A549 (cell line): ENCODE results near the gene MCTP1. TPM values are rescaled to one million over a fixed set of nuclear protein-coding genes. Genes with fewer than 3 reads are reported as not detected.

Experiments
- ATAC-seq, 2 experiments: fragments of 200-7000 bp in 1 of 2; fragments of >200 bp in 1 of 2; cut with Nextera tagmentation in 1 of 2; cut with Tn5 transposase in 1 of 2; 3 replicates each; pipeline versions ENCODE4 v1.8.0 to v1.9.1; 2018 to 2020; ENCODE audit warnings: mild to moderate bottlenecking in 1 of 2, moderate library complexity in 1 of 2
- CTCF ChIA-PET: fragments of 300-600 bp; sonication (Branson Sonifier 250); formaldehyde crosslinking; extraction: SDS; loops from one replicate; lab custom pipeline; 2021; ENCODE audit warnings: antibody characterized with exemption, inconsistent platforms; lab: Yijun Ruan, JAX
- POLR2A ChIA-PET: fragments of 350-600 bp; formaldehyde crosslinking; extraction: SDS; loops from one replicate; lab custom pipeline; 2021; ENCODE audit warnings: antibody characterized with exemption, inconsistent platforms; lab: Yijun Ruan, JAX
- DNase-seq, 2 experiments: peaks; one replicate each; pipeline versions ENCODE4 v3.0.0 to v3.0.0-alpha.2; 2011 to 2016; ENCODE audit warnings: low read depth in 1 of 2, low spot score in 1 of 2
- FAIRE-seq: peaks from 2 replicates; lab custom pipeline; 2011; peaks lifted over from hg19 to GRCh38; lab: Jason Lieb, UNC
- H3K27ac ChIP-seq, 2 experiments: fragments of >200 bp; sonication (Bioruptor Twin); formaldehyde crosslinking; 3 replicates each; pipeline ENCODE4 v1.5.1; 2016 to 2017
- H3K4me1 ChIP-seq: fragments of >200 bp; sonication (Bioruptor Twin); formaldehyde crosslinking; 3 replicates; pipeline ENCODE4 v1.6.1; 2016
- H3K4me2 ChIP-seq: fragments of >200 bp; sonication (Bioruptor Twin); formaldehyde crosslinking; 3 replicates; pipeline ENCODE4 v1.6.1; 2016
- H3K4me3 ChIP-seq: fragments of >200 bp; sonication (Bioruptor Twin); formaldehyde crosslinking; 3 replicates; pipeline ENCODE4 v1.5.1; 2016
- H3K9me3 ChIP-seq: fragments of >200 bp; sonication (Bioruptor Twin); formaldehyde crosslinking; 3 replicates; pipeline ENCODE4 v1.6.1; 2016
- BHLHE40 ChIP-seq: IDR thresholded peaks from 2 replicates; pipeline ENCODE4 v1.6.1; 2012; ENCODE audit warnings: low read depth, low read length, inconsistent platforms
- CBX2 ChIP-seq: fragments of 200-600 bp; sonication (generic); IDR thresholded peaks from 2 replicates; pipeline ENCODE4 v1.6.1; 2016; ENCODE audit warnings: low read depth, mild to moderate bottlenecking, borderline replicate concordance
- EHF ChIP-seq: fragments of 250-450 bp; sonication (Bioruptor Pico); IDR thresholded peaks from 2 replicates; pipeline ENCODE4 v1.5.0; 2020; ENCODE audit warnings: mild to moderate bottlenecking
- FOSB ChIP-seq: fragments of 250-450 bp; sonication (Bioruptor Pico); IDR thresholded peaks from 2 replicates; pipeline ENCODE4 v1.5.0; 2020; ENCODE audit warnings: mild to moderate bottlenecking, moderate library complexity
- FOSL2 ChIP-seq, 2 experiments: fragments of 450-650 bp in 1 of 2; fragments of >200 bp in 1 of 2; sonication (Bioruptor Twin) in 1 of 2; formaldehyde crosslinking; IDR thresholded peaks; 2 replicates each; pipeline versions ENCODE4 v1.5.0 to v1.6.1; 2016 to 2020; ENCODE audit warnings: mild to moderate bottlenecking in 1 of 2, moderate library complexity in 1 of 2
- GATA3 ChIP-seq: IDR thresholded peaks from 2 replicates; pipeline ENCODE4 v1.6.1; 2012; ENCODE audit warnings: borderline replicate concordance
- HDAC2 ChIP-seq: fragments of 200-600 bp; sonication (generic); IDR thresholded peaks from 2 replicates; pipeline ENCODE4 v1.6.1; 2016
- HEYL ChIP-seq: fragments of 250-450 bp; sonication (Bioruptor Pico); IDR thresholded peaks from 2 replicates; pipeline ENCODE4 v1.8.0; 2021; ENCODE audit warnings: mild to moderate bottlenecking, moderate library complexity
- HOXB5 ChIP-seq: fragments of 250-450 bp; sonication (Bioruptor Pico); IDR thresholded peaks from 2 replicates; pipeline ENCODE4 v1.5.0; 2020; ENCODE audit warnings: mild to moderate bottlenecking, moderate library complexity
- KDM5A ChIP-seq: fragments of 200-600 bp; sonication (generic); IDR thresholded peaks from 2 replicates; pipeline ENCODE4 v1.6.1; 2016; ENCODE audit warnings: antibody characterized with exemption, mild to moderate bottlenecking
- MAFK ChIP-seq: fragments of 450-650 bp; IDR thresholded peaks from 2 replicates; pipeline ENCODE4 v1.6.1; 2014; ENCODE audit not compliant: partially characterized antibody
- MYC ChIP-seq: IDR thresholded peaks from 2 replicates; pipeline ENCODE4 v1.6.1; 2012; ENCODE audit warnings: mild to moderate bottlenecking, inconsistent platforms, low read length, improper control_type of control experiment, borderline replicate concordance
- POLR2A ChIP-seq: IDR thresholded peaks from 2 replicates; pipeline ENCODE4 v1.6.1; 2012; ENCODE audit warnings: mild to moderate bottlenecking, low read length
- SMC3 ChIP-seq: fragments of >200 bp; sonication (Bioruptor Twin); formaldehyde crosslinking; IDR thresholded peaks from 3 replicates; pipeline ENCODE4 v1.6.1; 2018; ENCODE audit warnings: inconsistent platforms
- SREBF2 ChIP-seq: fragments of 450-650 bp; IDR thresholded peaks from 2 replicates; pipeline ENCODE4 v1.6.1; 2014; ENCODE audit warnings: mild to moderate bottlenecking, moderate library complexity
- TFCP2L1 ChIP-seq: fragments of 250-450 bp; sonication (Bioruptor Pico); IDR thresholded peaks from 2 replicates; pipeline ENCODE4 v1.5.0; 2021; ENCODE audit warnings: mild to moderate bottlenecking
- WGBS: methylation state at CpG from one replicate; pipeline ENCODE4 v1.1.6; 2017; ENCODE audit errors: missing lambda C conversion rate; 5-methylcytosine and 5-hydroxymethylcytosine counted together
- polyA plus RNA-seq, 4 experiments: library from polyadenylated mRNA; depleted of rRNA in 3 of 4; stranded (reverse); fragments of >200 nt; fragmentation: RNase III in 1 of 4; extraction: RNeasy Plus Mini Kit Qiagen cat#74134 plus additional on column Dnase treatment in 1 of 4; gene quantifications; 2 replicates in 3 of 4; 3 replicates in 1 of 4; pipeline ENCODE4 v1.2.3, GENCODE V29; 2011 to 2017
- TF ChIP-seq, protein P1 (sequence below): fragments of 250-450 bp; sonication (Bioruptor Pico); IDR thresholded peaks from 2 replicates; pipeline ENCODE4 v1.5.0; 2021; ENCODE audit warnings: mild to moderate bottlenecking, moderate library complexity, borderline replicate concordance
- TF ChIP-seq, protein P2 (sequence below): fragments of >200 bp; sonication (Bioruptor Twin); formaldehyde crosslinking; IDR thresholded peaks from 3 replicates; pipeline ENCODE4 v1.6.1; 2016
- TF ChIP-seq, protein P3 (sequence below): IDR thresholded peaks from 2 replicates; pipeline ENCODE4 v1.6.1; 2012
- TF ChIP-seq, protein P4 (sequence below): IDR thresholded peaks from 2 replicates; pipeline ENCODE4 v1.6.1; 2012
- TF ChIP-seq, protein P5 (sequence below): fragments of 200-600 bp; sonication (generic); IDR thresholded peaks from 2 replicates; pipeline ENCODE4 v1.6.1; 2016; ENCODE audit warnings: antibody characterized with exemption, mild to moderate bottlenecking, moderate library complexity
- TF ChIP-seq, protein P6 (sequence below): fragments of 450-650 bp; IDR thresholded peaks from 2 replicates; pipeline ENCODE4 v1.6.1; 2014; ENCODE audit warnings: antibody characterized with exemption
- TF ChIP-seq, protein P7 (sequence below): fragments of 250-450 bp; sonication (Bioruptor Pico); IDR thresholded peaks from 2 replicates; pipeline ENCODE4 v1.5.0; 2020; ENCODE audit warnings: low read depth, mild to moderate bottlenecking, moderate library complexity

Gene MCTP1
- polyA plus RNA-seq, 2 of the 4 experiments (the other 2 are of a cell fraction), result 5.4 to 6.9 TPM

DNA sequence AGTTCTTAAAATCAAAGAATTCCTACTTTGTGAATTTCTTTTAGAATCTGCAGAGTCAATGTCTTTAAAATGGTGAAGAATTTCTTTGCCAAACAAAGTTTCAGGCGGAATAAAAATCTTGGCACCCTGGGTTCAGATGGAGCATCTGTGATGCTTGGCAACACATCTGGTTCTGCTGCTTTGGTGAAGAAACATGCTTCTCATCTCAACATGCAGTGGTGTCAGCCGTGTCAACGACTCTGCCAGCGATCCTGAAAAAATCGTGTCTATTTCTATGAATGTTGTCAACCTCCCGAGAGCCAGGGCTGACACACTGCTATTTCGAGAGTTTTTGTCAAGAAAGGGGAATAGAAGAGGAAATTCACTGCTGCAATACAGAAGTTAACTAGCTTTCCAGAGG, 514.9 kb downstream of the MCTP1 start (continued):
- TF ChIP-seq, protein P1, sequence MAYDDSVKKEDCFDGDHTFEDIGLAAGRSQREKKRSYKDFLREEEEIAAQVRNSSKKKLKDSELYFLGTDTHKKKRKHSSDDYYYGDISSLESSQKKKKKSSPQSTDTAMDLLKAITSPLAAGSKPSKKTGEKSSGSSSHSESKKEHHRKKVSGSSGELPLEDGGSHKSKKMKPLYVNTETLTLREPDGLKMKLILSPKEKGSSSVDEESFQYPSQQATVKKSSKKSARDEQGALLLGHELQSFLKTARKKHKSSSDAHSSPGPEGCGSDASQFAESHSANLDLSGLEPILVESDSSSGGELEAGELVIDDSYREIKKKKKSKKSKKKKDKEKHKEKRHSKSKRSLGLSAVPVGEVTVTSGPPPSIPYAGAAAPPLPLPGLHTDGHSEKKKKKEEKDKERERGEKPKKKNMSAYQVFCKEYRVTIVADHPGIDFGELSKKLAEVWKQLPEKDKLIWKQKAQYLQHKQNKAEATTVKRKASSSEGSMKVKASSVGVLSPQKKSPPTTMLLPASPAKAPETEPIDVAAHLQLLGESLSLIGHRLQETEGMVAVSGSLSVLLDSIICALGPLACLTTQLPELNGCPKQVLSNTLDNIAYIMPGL (CRISPR knock-in tag), result no peak
- TF ChIP-seq GATA3 (no peak), SREBF2 (no peak), FOSB (no peak), EHF (CRISPR knock-in tag) (no peak), MYC (no peak), SMC3 (no peak)
- TF ChIP-seq, protein P2, sequence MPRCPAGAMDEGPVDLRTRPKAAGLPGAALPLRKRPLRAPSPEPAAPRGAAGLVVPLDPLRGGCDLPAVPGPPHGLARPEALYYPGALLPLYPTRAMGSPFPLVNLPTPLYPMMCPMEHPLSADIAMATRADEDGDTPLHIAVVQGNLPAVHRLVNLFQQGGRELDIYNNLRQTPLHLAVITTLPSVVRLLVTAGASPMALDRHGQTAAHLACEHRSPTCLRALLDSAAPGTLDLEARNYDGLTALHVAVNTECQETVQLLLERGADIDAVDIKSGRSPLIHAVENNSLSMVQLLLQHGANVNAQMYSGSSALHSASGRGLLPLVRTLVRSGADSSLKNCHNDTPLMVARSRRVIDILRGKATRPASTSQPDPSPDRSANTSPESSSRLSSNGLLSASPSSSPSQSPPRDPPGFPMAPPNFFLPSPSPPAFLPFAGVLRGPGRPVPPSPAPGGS, result no peak
- TF ChIP-seq, protein P3, sequence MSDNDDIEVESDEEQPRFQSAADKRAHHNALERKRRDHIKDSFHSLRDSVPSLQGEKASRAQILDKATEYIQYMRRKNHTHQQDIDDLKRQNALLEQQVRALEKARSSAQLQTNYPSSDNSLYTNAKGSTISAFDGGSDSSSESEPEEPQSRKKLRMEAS, result no peak
- TF ChIP-seq, all 56 proteins: peak for 0

DNA sequence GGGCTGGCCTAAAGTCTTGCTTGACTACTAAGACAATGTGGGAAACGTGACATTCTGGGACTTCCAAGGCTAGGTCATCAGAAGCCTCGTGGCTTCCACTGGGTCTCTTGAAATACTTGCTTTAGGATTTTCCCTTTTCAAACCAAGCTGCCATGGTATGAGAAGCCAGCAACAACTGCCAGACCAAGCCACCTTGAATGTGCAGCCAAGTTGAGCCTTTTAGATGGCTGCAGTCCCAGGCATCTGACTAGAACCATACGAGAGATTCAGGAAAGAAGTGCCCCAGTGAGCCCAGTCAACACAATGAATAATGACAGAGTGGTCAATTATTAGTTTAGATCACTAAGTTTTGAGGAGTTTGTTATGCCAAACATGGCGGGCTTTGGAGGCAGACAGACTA, 523.1 kb downstream of the MCTP1 start:
- no peaks in the 10 kb centered on the region for H3K9me3 ChIP-seq
- ChIA-PET CTCF (no interaction called here), POLR2A (no interaction called here)
- no peaks in the 10 kb centered on the region for H3K4me1 ChIP-seq
- no peak overlapping the region for H3K4me3 ChIP-seq
- ATAC-seq, result no peak
- 40% methylated on average over 4 of the region's 4 CpGs for WGBS
- no peak for DNase-seq
- no peak for FAIRE-seq
- no peak overlapping the region for H3K27ac ChIP-seq
- no peak overlapping the region for H3K4me2 ChIP-seq
- TF ChIP-seq HEYL (no peak), SMC3 (no peak), TFCP2L1 (CRISPR knock-in tag) (no peak), KDM5A (no peak), POLR2A (no peak), BHLHE40 (no peak), HDAC2 (no peak), GATA3 (no peak), FOSL2 (IDR thresholded peaks at IDR 0.05) (no peak), FOSL2 (CRISPR knock-in tag; IDR thresholded peaks at IDR 0.05) (no peak), CBX2 (no peak), HOXB5 (CRISPR knock-in tag) (no peak), MAFK (no peak)
- TF ChIP-seq, protein P4, sequence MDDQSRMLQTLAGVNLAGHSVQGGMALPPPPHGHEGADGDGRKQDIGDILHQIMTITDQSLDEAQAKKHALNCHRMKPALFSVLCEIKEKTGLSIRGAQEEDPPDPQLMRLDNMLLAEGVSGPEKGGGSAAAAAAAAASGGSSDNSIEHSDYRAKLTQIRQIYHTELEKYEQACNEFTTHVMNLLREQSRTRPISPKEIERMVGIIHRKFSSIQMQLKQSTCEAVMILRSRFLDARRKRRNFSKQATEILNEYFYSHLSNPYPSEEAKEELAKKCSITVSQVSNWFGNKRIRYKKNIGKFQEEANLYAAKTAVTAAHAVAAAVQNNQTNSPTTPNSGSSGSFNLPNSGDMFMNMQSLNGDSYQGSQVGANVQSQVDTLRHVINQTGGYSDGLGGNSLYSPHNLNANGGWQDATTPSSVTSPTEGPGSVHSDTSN, result no peak
- TF ChIP-seq, protein P5, sequence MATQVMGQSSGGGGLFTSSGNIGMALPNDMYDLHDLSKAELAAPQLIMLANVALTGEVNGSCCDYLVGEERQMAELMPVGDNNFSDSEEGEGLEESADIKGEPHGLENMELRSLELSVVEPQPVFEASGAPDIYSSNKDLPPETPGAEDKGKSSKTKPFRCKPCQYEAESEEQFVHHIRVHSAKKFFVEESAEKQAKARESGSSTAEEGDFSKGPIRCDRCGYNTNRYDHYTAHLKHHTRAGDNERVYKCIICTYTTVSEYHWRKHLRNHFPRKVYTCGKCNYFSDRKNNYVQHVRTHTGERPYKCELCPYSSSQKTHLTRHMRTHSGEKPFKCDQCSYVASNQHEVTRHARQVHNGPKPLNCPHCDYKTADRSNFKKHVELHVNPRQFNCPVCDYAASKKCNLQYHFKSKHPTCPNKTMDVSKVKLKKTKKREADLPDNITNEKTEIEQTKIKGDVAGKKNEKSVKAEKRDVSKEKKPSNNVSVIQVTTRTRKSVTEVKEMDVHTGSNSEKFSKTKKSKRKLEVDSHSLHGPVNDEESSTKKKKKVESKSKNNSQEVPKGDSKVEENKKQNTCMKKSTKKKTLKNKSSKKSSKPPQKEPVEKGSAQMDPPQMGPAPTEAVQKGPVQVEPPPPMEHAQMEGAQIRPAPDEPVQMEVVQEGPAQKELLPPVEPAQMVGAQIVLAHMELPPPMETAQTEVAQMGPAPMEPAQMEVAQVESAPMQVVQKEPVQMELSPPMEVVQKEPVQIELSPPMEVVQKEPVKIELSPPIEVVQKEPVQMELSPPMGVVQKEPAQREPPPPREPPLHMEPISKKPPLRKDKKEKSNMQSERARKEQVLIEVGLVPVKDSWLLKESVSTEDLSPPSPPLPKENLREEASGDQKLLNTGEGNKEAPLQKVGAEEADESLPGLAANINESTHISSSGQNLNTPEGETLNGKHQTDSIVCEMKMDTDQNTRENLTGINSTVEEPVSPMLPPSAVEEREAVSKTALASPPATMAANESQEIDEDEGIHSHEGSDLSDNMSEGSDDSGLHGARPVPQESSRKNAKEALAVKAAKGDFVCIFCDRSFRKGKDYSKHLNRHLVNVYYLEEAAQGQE, result no peak
- TF ChIP-seq, protein P6, sequence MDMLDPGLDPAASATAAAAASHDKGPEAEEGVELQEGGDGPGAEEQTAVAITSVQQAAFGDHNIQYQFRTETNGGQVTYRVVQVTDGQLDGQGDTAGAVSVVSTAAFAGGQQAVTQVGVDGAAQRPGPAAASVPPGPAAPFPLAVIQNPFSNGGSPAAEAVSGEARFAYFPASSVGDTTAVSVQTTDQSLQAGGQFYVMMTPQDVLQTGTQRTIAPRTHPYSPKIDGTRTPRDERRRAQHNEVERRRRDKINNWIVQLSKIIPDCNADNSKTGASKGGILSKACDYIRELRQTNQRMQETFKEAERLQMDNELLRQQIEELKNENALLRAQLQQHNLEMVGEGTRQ, result no peak
- TF ChIP-seq, protein P7, sequence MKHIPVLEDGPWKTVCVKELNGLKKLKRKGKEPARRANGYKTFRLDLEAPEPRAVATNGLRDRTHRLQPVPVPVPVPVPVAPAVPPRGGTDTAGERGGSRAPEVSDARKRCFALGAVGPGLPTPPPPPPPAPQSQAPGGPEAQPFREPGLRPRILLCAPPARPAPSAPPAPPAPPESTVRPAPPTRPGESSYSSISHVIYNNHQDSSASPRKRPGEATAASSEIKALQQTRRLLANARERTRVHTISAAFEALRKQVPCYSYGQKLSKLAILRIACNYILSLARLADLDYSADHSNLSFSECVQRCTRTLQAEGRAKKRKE, result no peak
